Renal cortex interstitium (tissue), 11 donors: ENCODE results near the gene ZNF195. TPM values are rescaled to one million over a fixed set of nuclear protein-coding genes. Genes with fewer than 3 reads are reported as not detected.
"Not testable (repeated sequence)": the region's sequence is repeated elsewhere in the genome, so short reads cannot be mapped to it uniquely, and the experiment has no call there.

ENCODE experiments used
- DNase-seq, 11 donors: peaks; one replicate each; pipeline ENCODE4 v3.0.0-alpha.2; 2013; ENCODE audit warnings: low read depth in 9 of 11, low spot score in 4 of 11; ENCODE audit errors: extremely low read depth in 1 of 11
- polyA plus RNA-seq, 3 donors: library from polyadenylated mRNA; unstranded; fragments of 120-200 nt; gene quantifications; one replicate each; pipeline ENCODE4 v1.2.1, GENCODE V29; 2013; ENCODE audit not compliant: insufficient read length in 3 of 3

The ZNF195 gene
- polyA plus RNA-seq, 3 donors: 30.4 to 42.0 (median 38.3) TPM

GRCh38 chr11:3369366-3369765 lies 9.6 kb downstream of the ZNF195 start:
- no peak for DNase-seq

- DNase-seq: no peak
Measured at GRCh38 chr11:3368199-3368598, 10.7 kb downstream of the ZNF195 start.

DNA sequence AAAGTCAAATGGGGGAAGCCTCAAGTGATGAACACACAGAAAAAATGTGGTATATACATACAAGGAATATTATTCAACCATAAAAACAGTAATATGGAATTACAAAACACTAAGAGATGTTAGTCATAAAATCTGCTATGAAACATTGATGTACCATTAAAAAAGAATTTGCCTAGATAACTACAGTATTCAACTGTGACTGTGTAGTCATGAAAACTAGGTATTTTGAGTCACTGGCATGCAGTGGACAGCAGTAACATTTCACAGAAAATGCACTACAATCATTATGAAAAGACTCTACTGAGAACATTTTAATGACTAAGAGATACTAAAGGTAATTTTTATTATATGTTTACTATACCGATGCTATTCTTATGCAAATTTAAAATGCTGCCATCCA lies 11.7 kb downstream of the ZNF195 start:
- DNase-seq: no peak

GRCh38 chr11:3359092-3359824 lies 19.7 kb downstream of the ZNF195 start:
- DNase-seq: no peak

- DNase-seq: no peak
Measured at GRCh38 chr11:3357994-3358676, 20.8 kb downstream of the ZNF195 start.

- DNase-seq: no peak
Measured at GRCh38 chr11:3357302-3357701, 21.6 kb downstream of the ZNF195 start.

DNA sequence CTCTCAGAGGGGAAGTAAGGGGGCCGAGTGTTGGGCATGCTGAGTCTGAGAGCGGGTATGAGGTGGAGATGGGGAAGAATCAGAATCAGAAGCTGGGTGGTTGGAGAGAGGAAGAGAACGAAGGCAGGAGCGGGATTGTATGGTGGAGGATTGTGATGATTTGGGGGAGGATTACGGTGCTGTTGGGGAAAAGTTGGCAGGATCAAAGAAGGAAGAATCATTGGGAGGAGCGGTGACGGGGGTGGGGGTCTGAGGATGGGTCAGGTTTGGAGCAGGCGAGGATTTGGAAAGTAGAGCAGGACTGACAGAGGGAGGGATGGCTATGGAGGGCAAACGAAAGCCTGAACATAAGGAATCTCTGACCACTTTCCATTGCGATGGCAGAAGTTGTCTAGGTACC lies 22.1 kb downstream of the ZNF195 start:
- DNase-seq: no peak

DNA sequence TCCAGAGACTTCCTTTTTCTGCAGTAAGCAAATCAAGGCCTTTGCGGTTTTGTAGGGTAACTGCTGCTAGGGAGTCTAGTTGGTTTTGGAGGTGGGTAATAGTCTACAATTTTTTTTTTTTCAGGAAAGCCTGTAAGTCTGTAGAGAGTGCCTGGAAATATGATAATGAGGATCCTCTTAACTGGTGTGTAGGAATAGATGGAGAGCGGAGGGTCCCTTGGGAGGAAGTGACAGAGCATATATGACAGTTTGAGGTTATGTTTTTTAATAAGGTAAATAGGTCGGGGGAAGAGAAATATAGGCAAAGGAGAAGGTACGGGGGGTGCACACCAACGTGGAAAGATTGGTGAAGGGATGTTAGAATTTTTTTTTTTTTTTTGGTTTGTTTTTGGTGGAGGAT lies 25.9 kb downstream of the ZNF195 start:
- DNase-seq: no peak

DNA sequence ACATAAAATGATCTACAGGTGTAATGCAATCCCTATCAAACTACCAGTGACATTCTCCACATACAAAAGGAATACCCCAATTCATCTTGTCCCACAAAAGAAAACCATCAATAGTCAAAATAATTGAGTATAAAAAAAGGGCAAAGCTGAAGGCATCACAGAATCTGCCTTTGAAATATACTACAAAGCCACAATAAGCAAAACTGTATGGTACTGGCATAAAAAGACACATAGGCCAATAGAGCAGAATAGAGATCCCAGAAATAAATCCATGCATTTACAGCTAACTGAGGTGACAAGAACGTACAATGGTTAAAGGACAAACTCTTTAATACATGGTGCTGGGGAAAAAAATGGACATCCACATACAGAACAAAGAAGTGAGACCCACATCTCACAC lies 31.8 kb downstream of the ZNF195 start:
- DNase-seq: no peak

- DNase-seq: no peak
Measured at GRCh38 chr11:3346587-3346986, 32.4 kb downstream of the ZNF195 start.

GRCh38 chr11:3345736-3346135 lies 33.2 kb downstream of the ZNF195 start:
- no peak for DNase-seq

DNA sequence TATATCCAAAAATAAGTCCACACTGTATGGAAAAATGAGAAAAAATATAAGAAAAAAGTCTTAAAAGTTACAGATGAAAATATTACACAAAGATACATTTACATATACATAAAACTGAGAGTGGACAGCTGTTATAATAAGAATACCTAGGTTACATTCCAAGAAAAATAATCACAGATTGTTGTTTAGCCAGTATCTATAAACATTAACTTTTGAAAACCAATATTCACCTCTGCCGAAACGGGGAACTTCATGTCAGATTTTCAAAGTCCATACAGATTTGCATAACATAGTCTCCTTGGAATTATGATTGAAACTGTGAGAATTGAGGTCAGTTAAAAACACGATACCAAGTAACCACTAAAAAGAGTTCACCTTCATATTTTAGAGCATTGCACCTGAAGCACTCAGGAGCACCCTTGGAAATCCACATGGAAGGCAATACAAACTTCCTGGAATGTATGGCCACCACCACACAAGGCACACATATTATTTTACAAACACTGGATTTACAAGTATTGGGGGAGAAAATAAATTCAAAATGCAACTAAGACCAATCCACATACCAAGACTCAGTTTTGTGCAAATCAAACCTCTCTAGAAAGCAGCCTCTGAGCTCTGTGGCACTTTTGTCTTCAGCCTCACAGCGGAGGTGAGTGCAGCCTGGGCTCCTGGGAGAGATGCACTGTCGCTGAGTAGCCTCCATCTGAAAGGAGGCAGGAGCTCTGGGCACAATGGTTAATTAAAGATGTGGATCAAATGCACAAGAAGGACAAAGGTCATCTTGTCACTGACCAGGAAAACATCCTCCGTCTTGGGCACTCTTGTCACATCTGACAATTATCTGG lies 34.4 kb downstream of the ZNF195 start:
- peak in 1 of 11 donors; percentile 1 for DNase-seq

GRCh38 chr11:3342709-3343108 lies 36.2 kb downstream of the ZNF195 start:
- DNase-seq: no peak

GRCh38 chr11:3341298-3341697 lies 37.6 kb downstream of the ZNF195 start:
- peak in 10 of 11 donors; percentile 13 to 46 (median 18) for DNase-seq

DNA sequence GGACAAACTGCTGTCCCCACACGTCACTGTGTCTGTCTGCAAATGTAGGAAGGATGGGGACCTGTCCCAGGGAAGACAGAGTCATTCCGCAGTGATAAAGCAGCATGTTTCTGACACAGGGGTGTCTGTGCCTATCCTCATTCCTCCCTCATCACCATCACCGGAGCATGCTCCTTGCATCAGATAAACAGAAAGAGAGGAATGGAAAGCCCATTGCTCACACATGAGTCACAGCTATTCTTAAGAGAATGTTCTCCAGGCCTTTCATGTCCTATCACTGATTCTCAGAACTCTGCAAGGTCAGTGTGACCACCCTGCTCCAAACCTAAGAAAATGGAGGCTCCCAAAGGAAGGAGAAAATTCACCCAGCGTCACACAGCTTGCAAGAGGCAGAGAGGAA lies 38.9 kb downstream of the ZNF195 start:
- no peak for DNase-seq

GRCh38 chr11:3339340-3339624 lies 39.7 kb downstream of the ZNF195 start:
- DNase-seq: no peak

DNA sequence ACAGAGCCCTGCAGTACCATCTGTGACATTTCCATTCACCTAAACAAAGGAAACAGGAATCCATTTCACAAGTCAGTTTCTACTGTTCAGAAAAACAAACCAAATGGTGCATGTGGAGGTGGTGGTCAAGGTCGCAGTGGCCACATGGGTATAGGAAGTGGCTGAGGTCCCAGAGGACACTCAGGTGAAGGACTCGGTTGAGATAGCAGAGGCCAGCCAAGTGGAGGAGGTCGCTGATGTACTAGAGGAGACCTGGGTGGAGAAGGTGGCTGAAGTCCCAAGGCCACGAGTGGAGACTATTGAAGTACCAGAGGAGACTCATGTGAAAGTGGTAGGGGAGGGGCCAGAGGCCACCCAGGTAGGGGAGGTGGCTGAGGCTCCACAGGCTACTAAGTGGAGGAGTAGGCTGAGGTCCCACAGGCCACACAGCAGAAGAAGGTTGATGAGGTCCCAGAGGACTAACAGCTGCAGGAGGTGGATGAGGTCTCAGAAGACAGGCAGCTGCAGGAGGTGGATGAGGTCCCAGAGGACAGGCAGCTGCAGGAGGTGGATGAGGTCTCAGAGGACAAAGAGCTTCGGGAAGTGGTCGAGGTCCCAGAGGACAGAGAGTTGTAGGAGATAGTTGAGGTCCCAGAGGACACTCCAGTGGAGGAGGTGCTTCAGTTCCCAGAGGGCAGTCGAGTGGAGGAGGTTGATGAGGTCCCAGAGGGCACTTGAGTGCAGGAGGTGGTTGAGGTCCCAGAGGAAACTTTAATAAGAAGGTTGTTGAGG lies 40.2 kb downstream of the ZNF195 start:
- no peak for DNase-seq

- DNase-seq: not testable (repeated sequence)
Measured at GRCh38 chr11:3336420-3336819, 42.5 kb downstream of the ZNF195 start.

GRCh38 chr11:3333157-3333556 lies 45.8 kb downstream of the ZNF195 start:
- DNase-seq: not testable (repeated sequence)
